Muscle of leg (tissue), 11 donors: ENCODE measurements around the gene AGO4. TPM values are rescaled to one million over a fixed set of nuclear protein-coding genes. Genes with fewer than 3 reads are reported as not detected.
A peak's percentile ranks its signal among the peaks of the same experiment; 100 is the strongest.

ENCODE experiments used
- DNase-seq: peaks from one replicate; pipeline ENCODE4 v3.0.0; 2013
- H3K27ac ChIP-seq: one replicate; pipeline ENCODE4 v1.5.1; 2013; ENCODE audit warnings: mild to moderate bottlenecking, low read length, control low read depth
- H3K27me3 ChIP-seq: one replicate; pipeline ENCODE4 v1.6.1; 2013; ENCODE audit warnings: low read length; ENCODE audit not compliant: control insufficient read depth, insufficient read depth
- H3K36me3 ChIP-seq: one replicate; pipeline ENCODE4 v1.6.1; 2013; ENCODE audit warnings: low read length; ENCODE audit not compliant: control insufficient read depth, insufficient read depth
- H3K4me1 ChIP-seq: one replicate; pipeline ENCODE4 v1.6.1; 2013; ENCODE audit warnings: low read length; ENCODE audit not compliant: control insufficient read depth, insufficient read depth
- H3K4me3 ChIP-seq: one replicate; pipeline ENCODE4 v1.5.1; 2013; ENCODE audit warnings: low read length, control low read depth
- H3K9me3 ChIP-seq: replicated peaks from 2 replicates; pipeline ENCODE4 v1.6.1; 2013; ENCODE audit warnings: low read depth, low read length; ENCODE audit not compliant: control insufficient read depth
- WGBS: methylation state at CpG from one replicate; pipeline ENCODE4 v1.1.5; 2013; ENCODE audit warnings: missing lambda C conversion rate; ENCODE audit not compliant: insufficient coverage; 5-methylcytosine and 5-hydroxymethylcytosine counted together
- polyA plus RNA-seq, 8 donors: library from polyadenylated mRNA; unstranded; fragments of 120-200 nt; gene quantifications; one replicate each; pipeline versions ENCODE4 v1.2.1 to v1.2.3, GENCODE V29; 2013; ENCODE audit warnings: inconsistent platforms in 1 of 8, low replicate concordance in 1 of 8; ENCODE audit not compliant: insufficient read length in 8 of 8, insufficient read depth in 1 of 8
- total RNA-seq: library from RNA; stranded (reverse); fragments of 120-200 nt; gene quantifications from one replicate; pipeline ENCODE4 v1.2.4, GENCODE V29; 2013

The AGO4 gene
- total and polyA plus RNA-seq, 9 donors = 9.6 to 14.3 (median 11.9) TPM

- Histone ChIP-seq H3K9me3 (no peaks in the 10 kb centered on the region), H3K36me3 (peaks cover 47% of the 10 kb centered on the region), H3K4me1 (no peaks in the 10 kb centered on the region), H3K27me3 (no peaks in the 10 kb centered on the region), H3K27ac (no peak overlapping the region), H3K4me3 (no peak overlapping the region)
- no peak for DNase-seq
- WGBS = 89% methylated on average over 4 of the region's 14 CpGs
These were observed 85.4 kb downstream of the AGO4 start for GRCh38 chr1:35893051-35893879.

GRCh38 chr1:35894183-35894582, 86.4 kb downstream of the AGO4 start:
- Histone ChIP-seq H3K27ac (no peak overlapping the region), H3K4me3 (no peak overlapping the region), H3K27me3 (no peaks in the 10 kb centered on the region), H3K4me1 (no peaks in the 10 kb centered on the region), H3K36me3 (peaks cover 44% of the 10 kb centered on the region), H3K9me3 (no peaks in the 10 kb centered on the region)
- WGBS = 98% methylated on average over 3 of the region's 6 CpGs
- DNase-seq = peak; percentile 49

- Histone ChIP-seq H3K27ac (no peak overlapping the region), H3K4me3 (no peak overlapping the region), H3K9me3 (no peaks in the 10 kb centered on the region), H3K27me3 (no peaks in the 10 kb centered on the region), H3K36me3 (peaks cover 42% of the 10 kb centered on the region), H3K4me1 (no peaks in the 10 kb centered on the region)
- no CpG with 5 or more reads among the region's 1 CpG for WGBS
- DNase-seq = no peak
These were observed 86.8 kb downstream of the AGO4 start for GRCh38 chr1:35894656-35895055.

GRCh38 chr1:35899941-35900340, 92.1 kb downstream of the AGO4 start:
- no peak for DNase-seq
- Histone ChIP-seq H3K4me3 (no peak overlapping the region), H3K27me3 (no peaks in the 10 kb centered on the region), H3K9me3 (no peaks in the 10 kb centered on the region), H3K27ac (no peak overlapping the region), H3K36me3 (peaks cover 37% of the 10 kb centered on the region), H3K4me1 (no peaks in the 10 kb centered on the region)

- no peak for DNase-seq
- no peaks in the 10 kb centered on the region for H3K4me1 ChIP-seq
- H3K4me3 ChIP-seq = no peak overlapping the region
- H3K36me3 ChIP-seq = peaks cover 32% of the 10 kb centered on the region
- no peak overlapping the region for H3K27ac ChIP-seq
- no peaks in the 10 kb centered on the region for H3K9me3 ChIP-seq
- no peaks in the 10 kb centered on the region for H3K27me3 ChIP-seq
- WGBS = 95% methylated on average over 6 of the region's 9 CpGs
These were observed 93.4 kb downstream of the AGO4 start for GRCh38 chr1:35901235-35901634.

- peaks cover 40% of the 10 kb centered on the region for H3K36me3 ChIP-seq
- H3K4me3 ChIP-seq = no peak overlapping the region
- no peaks in the 10 kb centered on the region for H3K9me3 ChIP-seq
- WGBS = 100% methylated on average over 1 of the region's 2 CpGs
- H3K4me1 ChIP-seq = no peaks in the 10 kb centered on the region
- no peak for DNase-seq
- no peaks in the 10 kb centered on the region for H3K27me3 ChIP-seq
- no peak overlapping the region for H3K27ac ChIP-seq
These were observed 94.9 kb downstream of the AGO4 start for GRCh38 chr1:35902671-35903070.

Other genes with a start within 250 kb of the AGO4 start
- 0.40 TPM for gene TFAP2E, start 234.7 kb upstream of the AGO4 start, total RNA-seq
- under 1 TPM; 0.37 to 0.94 (median 0.80) TPM for gene TFAP2E, start 234.7 kb upstream of the AGO4 start, polyA plus RNA-seq
- 19.8 TPM for gene PSMB2, start 166.5 kb upstream of the AGO4 start, total RNA-seq
- 10 to 100 TPM; 53.2 to 63.9 (median 60.8) TPM for gene PSMB2, start 166.5 kb upstream of the AGO4 start, polyA plus RNA-seq
- gene C1orf216, start 89.1 kb upstream of the AGO4 start, total RNA-seq = 9.9 TPM
- 10 to 100 TPM in 7 of 8 donors, 1 to 10 TPM in 1; 9.3 to 17.4 (median 12.3) TPM for gene C1orf216, start 89.1 kb upstream of the AGO4 start, polyA plus RNA-seq
- gene CLSPN, start 38.0 kb upstream of the AGO4 start, total RNA-seq = 5.6 TPM
- gene CLSPN, start 38.0 kb upstream of the AGO4 start, polyA plus RNA-seq = 10 to 100 TPM in 1 of 8 donors, 1 to 10 TPM in 7; 5.2 to 10.0 (median 7.9) TPM
- gene AGO1, start 75.2 kb downstream of the AGO4 start, total RNA-seq = 7.0 TPM
- 10 to 100 TPM in 3 of 8 donors, 1 to 10 TPM in 5; 7.0 to 11.9 (median 9.1) TPM for gene AGO1, start 75.2 kb downstream of the AGO4 start, polyA plus RNA-seq
- 25.9 TPM for gene AGO3, start 123.1 kb downstream of the AGO4 start, total RNA-seq
- 10 to 100 TPM in 2 of 8 donors, 1 to 10 TPM in 6; 5.6 to 12.3 (median 9.3) TPM for gene AGO3, start 123.1 kb downstream of the AGO4 start, polyA plus RNA-seq